ENCODE measurements around the gene MAP4K2.

- no peak for TF ChIP-seq NR2C2 (CRISPR knock-in tag; IDR thresholded peaks at IDR 0.05)
- no peak for TF ChIP-seq ZBTB43 (CRISPR knock-in tag; IDR thresholded peaks at IDR 0.05)
- no peak for TF ChIP-seq ESRRA (CRISPR knock-in tag; IDR thresholded peaks at IDR 0.05; ENCODE audit: borderline replicate concordance)
- TF ChIP-seq E2F1 (CRISPR knock-in tag; IDR thresholded peaks at IDR 0.05): no peak
- TF ChIP-seq CTCF (IDR thresholded peaks at IDR 0.05): no peak
- no peak for TF ChIP-seq ZNF138 (CRISPR knock-in tag; conservative IDR thresholded peaks at IDR 0.05)
- TF ChIP-seq JUN (CRISPR knock-in tag; IDR thresholded peaks at IDR 0.05): no peak
- no peak for TF ChIP-seq OVOL2 (CRISPR knock-in tag; IDR thresholded peaks at IDR 0.05; ENCODE audit: borderline replicate concordance)
- no peak for TF ChIP-seq NFYB (CRISPR knock-in tag; conservative IDR thresholded peaks at IDR 0.05; ENCODE audit: low read depth)
- no peak for TF ChIP-seq SMAD3 (CRISPR knock-in tag; IDR thresholded peaks at IDR 0.05; ENCODE audit: borderline replicate concordance)
- 0 out of 2 replicates have a peak, but pooled peaks have one; percentile 3 for TF ChIP-seq PRDM15 (CRISPR knock-in tag; IDR thresholded peaks at IDR 0.05)
- no peak for TF ChIP-seq ZNF263 (CRISPR knock-in tag; IDR thresholded peaks at IDR 0.05; ENCODE audit: low read depth)
- TF ChIP-seq PREB (CRISPR knock-in tag; IDR thresholded peaks at IDR 0.05; ENCODE audit: borderline replicate concordance): no peak
Observed at GRCh38 chr11:64762674-64763525, 40.1 kb downstream of the MAP4K2 start.
